Inferior parietal cortex (tissue), 1 donor: Measurements from ENCODE around the gene TXNL4A.
"Not testable (repeated sequence)": the region's sequence is repeated elsewhere in the genome, so short reads cannot be mapped to it uniquely, and the experiment has no call there.

Experiments
- DNase-seq: peaks from one replicate; pipeline ENCODE4 v3.0.0-alpha.2; 2016; ENCODE audit errors: extremely low spot score

The TXNL4A gene

GRCh38 chr18:79999701-80000100 lies 11.3 kb upstream of the TXNL4A start:
- DNase-seq: not testable (repeated sequence)

- DNase-seq: no peak
Observed at GRCh38 chr18:79991494-79991893, 3.1 kb upstream of the TXNL4A start.

GRCh38 chr18:79989195-79989497 lies 783 bp upstream of the TXNL4A start:
- no peak for DNase-seq

GRCh38 chr18:79988071-79988450 lies 302 bp downstream of the TXNL4A start:
- DNase-seq: peak; percentile 40

GRCh38 chr18:79987566-79987965 lies 797 bp downstream of the TXNL4A start:
- DNase-seq: no peak

GRCh38 chr18:79986726-79987125 lies 1.6 kb downstream of the TXNL4A start:
- DNase-seq: no peak

GRCh38 chr18:79985172-79985571 lies 3.2 kb downstream of the TXNL4A start:
- no peak for DNase-seq

- DNase-seq: no peak
Observed at GRCh38 chr18:79983793-79984192, 4.6 kb downstream of the TXNL4A start.

GRCh38 chr18:79983253-79983652 lies 5.1 kb downstream of the TXNL4A start:
- DNase-seq: no peak

GRCh38 chr18:79982736-79983135 lies 5.6 kb downstream of the TXNL4A start:
- DNase-seq: peak; percentile 48

GRCh38 chr18:79980585-79980984 lies 7.8 kb downstream of the TXNL4A start:
- no peak for DNase-seq

- no peak for DNase-seq
Observed at GRCh38 chr18:79979843-79980242, 8.5 kb downstream of the TXNL4A start.

GRCh38 chr18:79975985-79976680 lies 12.2 kb downstream of the TXNL4A start:
- DNase-seq: no peak

GRCh38 chr18:79975043-79975442 lies 13.3 kb downstream of the TXNL4A start:
- no peak for DNase-seq

- no peak for DNase-seq
Observed at GRCh38 chr18:79974025-79974654, 14.2 kb downstream of the TXNL4A start.

GRCh38 chr18:79973517-79973916 lies 14.8 kb downstream of the TXNL4A start:
- DNase-seq: no peak

- DNase-seq: no peak
Observed at GRCh38 chr18:79972720-79973119, 15.6 kb downstream of the TXNL4A start.

- no peak for DNase-seq
Observed at GRCh38 chr18:79971986-79972385, 16.4 kb downstream of the TXNL4A start.

GRCh38 chr18:79971211-79971952 lies 17.0 kb downstream of the TXNL4A start:
- no peak for DNase-seq

- DNase-seq: no peak
Observed at GRCh38 chr18:79970419-79971133, 17.8 kb downstream of the TXNL4A start.

- DNase-seq: no peak
Observed at GRCh38 chr18:79965119-79965902, 23.1 kb downstream of the TXNL4A start.
